Activated CD4-positive, alpha-beta T cell treated with anti-CD3 and anti-CD28 coated beads, Interleukin-2, amount 10 ng/mL, durations not matched to agents 24 days and 14 days (primary cell): Measurements from ENCODE around the gene RYR3. TPM values are rescaled to one million over a fixed set of nuclear protein-coding genes. Genes with fewer than 3 reads are reported as not detected.

Experiments used
- DNase-seq: peaks from one replicate; pipeline ENCODE4 v3.0.0; 2022
- H3K27ac Mint-ChIP-seq: one replicate; pipeline ENCODE4 v1.8.0; 2022; ENCODE audit warnings: mild to moderate bottlenecking, mixed read lengths
- H3K27me3 Mint-ChIP-seq: one replicate; pipeline ENCODE4 v1.8.0; 2022; ENCODE audit warnings: mixed read lengths
- H3K36me3 Mint-ChIP-seq: one replicate; pipeline ENCODE4 v1.8.0; 2022; ENCODE audit warnings: low read depth, mild to moderate bottlenecking, mixed read lengths
- H3K4me1 Mint-ChIP-seq: one replicate; pipeline ENCODE4 v1.8.0; 2021; ENCODE audit warnings: mixed read lengths
- H3K4me3 Mint-ChIP-seq: one replicate; pipeline ENCODE4 v1.8.0; 2022; ENCODE audit warnings: mild to moderate bottlenecking, moderate library complexity, mixed read lengths
- H3K9me3 Mint-ChIP-seq: one replicate; pipeline ENCODE4 v1.8.0; 2021; ENCODE audit warnings: mixed read lengths
- intact Hi-C: fragments of 100-400 bp; cut with micrococcal nuclease; formaldehyde crosslinking; loops from one replicate; pipeline ENCODE4 v1.15.1; 2023
- total RNA-seq: library from RNA; stranded (reverse); gene quantifications from 2 replicates; pipeline ENCODE4 v1.2.3, GENCODE V29; 2022

RYR3 gene
- total RNA-seq, 1 donor from 2014 or later, result not detected

DNA sequence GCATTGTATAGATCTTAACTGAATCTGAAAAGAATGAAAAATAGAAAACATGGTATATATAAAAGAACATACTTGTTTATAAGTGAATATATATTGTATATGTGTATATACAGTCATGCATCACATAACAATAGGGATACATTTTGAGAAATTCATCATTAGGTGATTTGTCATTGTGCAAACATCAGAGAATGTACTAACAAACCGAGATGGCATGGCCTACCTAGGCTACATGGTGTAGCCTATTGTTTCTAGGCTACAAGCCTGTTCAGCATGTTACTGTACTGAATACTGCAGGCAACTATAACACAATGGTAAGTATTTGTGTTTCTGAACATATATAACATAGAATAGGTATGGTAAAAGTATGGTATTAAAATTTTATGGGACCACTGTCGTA lies 592.9 kb downstream of the RYR3 start:
- no peaks in the 10 kb centered on the region for H3K36me3 Mint-ChIP-seq
- DNase-seq, result no peak
- intact Hi-C loops, result no loop called here
- H3K9me3 Mint-ChIP-seq, result no peaks in the 10 kb centered on the region
- H3K27me3 Mint-ChIP-seq, result no peaks in the 10 kb centered on the region
- no peak overlapping the region for H3K27ac Mint-ChIP-seq
- H3K4me1 Mint-ChIP-seq, result no peaks in the 10 kb centered on the region
- no peak overlapping the region for H3K4me3 Mint-ChIP-seq

DNA sequence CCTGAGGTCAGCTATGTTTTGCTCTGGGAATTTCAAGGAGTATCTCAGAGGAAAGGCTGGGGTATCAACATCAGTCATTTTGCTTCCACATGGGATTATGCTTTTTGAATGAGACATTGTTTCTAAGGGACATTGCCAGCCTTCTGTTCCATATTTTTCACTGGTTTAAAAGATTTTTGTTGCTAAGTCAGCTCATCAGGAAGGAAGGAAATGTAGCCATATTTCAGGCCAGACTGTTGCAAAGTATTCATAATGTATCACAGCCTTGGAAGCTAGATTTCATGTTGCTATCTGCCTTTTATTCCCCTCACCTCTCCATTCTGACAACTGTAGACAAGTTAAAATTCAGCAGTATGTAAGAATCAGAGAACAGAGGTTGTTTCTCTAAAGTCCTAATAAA lies 596.6 kb downstream of the RYR3 start:
- Mint-ChIP-seq H3K27me3 (no peaks in the 10 kb centered on the region), H3K36me3 (no peaks in the 10 kb centered on the region), H3K4me3 (no peak overlapping the region), H3K9me3 (no peaks in the 10 kb centered on the region), H3K4me1 (no peaks in the 10 kb centered on the region), H3K27ac (no peak overlapping the region)
- intact Hi-C loops, result no loop called here
- no peak for DNase-seq

DNA sequence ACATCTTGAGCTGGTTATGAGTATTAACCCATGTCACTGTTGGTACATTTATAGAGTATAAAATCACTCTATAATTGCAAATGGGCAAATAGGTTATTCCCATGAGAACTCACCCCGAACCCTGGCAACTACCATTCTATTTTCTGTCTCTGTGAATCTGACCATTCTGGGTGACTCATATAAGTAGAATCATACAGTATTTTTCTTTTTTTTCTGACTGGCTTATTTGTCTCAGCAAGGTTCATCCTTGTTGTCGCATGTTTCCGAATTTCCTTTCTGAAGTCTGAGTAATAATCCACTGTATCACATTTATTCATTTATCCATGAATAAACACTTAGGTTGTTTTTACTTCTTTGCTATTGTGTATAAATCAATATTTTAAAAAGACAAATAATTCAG lies 597.6 kb downstream of the RYR3 start:
- no peaks in the 10 kb centered on the region for H3K9me3 Mint-ChIP-seq
- H3K4me3 Mint-ChIP-seq, result no peak overlapping the region
- no peak for DNase-seq
- H3K4me1 Mint-ChIP-seq, result no peaks in the 10 kb centered on the region
- intact Hi-C loops, result no loop called here
- H3K27me3 Mint-ChIP-seq, result no peaks in the 10 kb centered on the region
- no peaks in the 10 kb centered on the region for H3K36me3 Mint-ChIP-seq
- no peak overlapping the region for H3K27ac Mint-ChIP-seq

GRCh38 chr15:33910741-33911140 lies 600.0 kb downstream of the RYR3 start:
- Mint-ChIP-seq H3K36me3 (no peaks in the 10 kb centered on the region), H3K4me3 (no peak overlapping the region), H3K27me3 (no peaks in the 10 kb centered on the region), H3K27ac (no peak overlapping the region), H3K4me1 (no peaks in the 10 kb centered on the region), H3K9me3 (no peaks in the 10 kb centered on the region)
- no peak for DNase-seq
- intact Hi-C loops, result no loop called here

- Mint-ChIP-seq H3K4me3 (no peak overlapping the region), H3K27me3 (no peaks in the 10 kb centered on the region), H3K4me1 (no peaks in the 10 kb centered on the region), H3K9me3 (no peaks in the 10 kb centered on the region), H3K27ac (no peak overlapping the region), H3K36me3 (no peaks in the 10 kb centered on the region)
- intact Hi-C loops, result no loop called here
- DNase-seq, result no peak
Observed at GRCh38 chr15:33912326-33912725, 601.6 kb downstream of the RYR3 start.

DNA sequence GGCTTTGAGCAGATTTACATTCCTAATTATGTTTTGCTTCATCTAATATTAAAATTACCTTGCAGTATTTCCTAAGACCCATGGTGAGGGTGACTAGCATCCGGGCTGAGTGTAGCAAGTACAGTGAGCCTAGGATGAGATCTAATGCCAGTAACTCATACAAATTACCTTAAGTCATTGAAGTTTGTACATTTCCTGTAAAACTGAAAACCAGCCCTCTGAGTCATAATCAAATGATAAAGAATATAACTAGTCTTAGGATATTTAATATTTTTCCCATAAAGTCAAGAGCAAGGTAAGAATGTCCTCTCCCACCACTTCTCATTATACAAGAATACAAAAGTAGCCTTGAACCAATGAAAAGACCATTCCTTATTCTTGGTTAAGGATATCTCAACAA lies 602.7 kb downstream of the RYR3 start:
- DNase-seq, result no peak
- no peaks in the 10 kb centered on the region for H3K9me3 Mint-ChIP-seq
- no peaks in the 10 kb centered on the region for H3K36me3 Mint-ChIP-seq
- H3K4me1 Mint-ChIP-seq, result no peaks in the 10 kb centered on the region
- intact Hi-C loops, result no loop called here
- no peak overlapping the region for H3K27ac Mint-ChIP-seq
- H3K27me3 Mint-ChIP-seq, result no peaks in the 10 kb centered on the region
- no peak overlapping the region for H3K4me3 Mint-ChIP-seq

Other genes with a start within 250 kb of the RYR3 start
- 0.02 TPM in 1 of 2 replicates, not detected in the other for gene FMN1, start 116.3 kb upstream of the RYR3 start, total RNA-seq